Left kidney (tissue), 2 donors: ENCODE data around the gene LPP. TPM values are rescaled to one million over a fixed set of nuclear protein-coding genes. Genes with fewer than 3 reads are reported as not detected.

Source experiments
- DNase-seq: peaks from one replicate; pipeline ENCODE4 v3.0.0-alpha.2; 2013
- polyA plus RNA-seq: library from polyadenylated mRNA; unstranded; fragments of 120-200 nt; gene quantifications from one replicate; pipeline ENCODE4 v1.2.1, GENCODE V29; 2013; ENCODE audit not compliant: insufficient read length

The LPP gene
- polyA plus RNA-seq, 1 donor, result 32.9 TPM

GRCh38 chr3:188135271-188135670 is 18.7 kb upstream of the LPP start:
- no peak for DNase-seq

- no peak for DNase-seq
Observed at GRCh38 chr3:188137051-188137450, 16.9 kb upstream of the LPP start.

- DNase-seq, result no peak
Observed at GRCh38 chr3:188139466-188139865, 14.5 kb upstream of the LPP start.

GRCh38 chr3:188146219-188146618 is 7.7 kb upstream of the LPP start:
- DNase-seq, result no peak

- no peak for DNase-seq
Observed at GRCh38 chr3:188147782-188148181, 6.2 kb upstream of the LPP start.

GRCh38 chr3:188148318-188148717 is 5.6 kb upstream of the LPP start:
- DNase-seq, result no peak

- DNase-seq, result no peak
Observed at GRCh38 chr3:188149587-188149986, 4.4 kb upstream of the LPP start.

- no peak for DNase-seq
Observed at GRCh38 chr3:188150982-188151381, 3.0 kb upstream of the LPP start.

- no peak for DNase-seq
Observed at GRCh38 chr3:188151438-188151837, 2.5 kb upstream of the LPP start.

GRCh38 chr3:188152660-188153436 is 1.1 kb upstream of the LPP start:
- peak; percentile 43 for DNase-seq

- DNase-seq, result peak; percentile 88
Observed at GRCh38 chr3:188153437-188154013, 432 bp upstream of the LPP start.

GRCh38 chr3:188154809-188155574 is 1.0 kb downstream of the LPP start:
- no peak for DNase-seq

- no peak for DNase-seq
Observed at GRCh38 chr3:188156056-188156455, 2.1 kb downstream of the LPP start.

GRCh38 chr3:188157407-188157806 is 3.5 kb downstream of the LPP start:
- DNase-seq, result no peak

GRCh38 chr3:188157971-188158370 is 4.0 kb downstream of the LPP start:
- DNase-seq, result no peak

GRCh38 chr3:188158731-188159310 is 4.9 kb downstream of the LPP start:
- no peak for DNase-seq

GRCh38 chr3:188160751-188161150 is 6.8 kb downstream of the LPP start:
- DNase-seq, result no peak

- DNase-seq, result no peak
Observed at GRCh38 chr3:188164248-188164687, 10.3 kb downstream of the LPP start.

- DNase-seq, result no peak
Observed at GRCh38 chr3:188165596-188165995, 11.6 kb downstream of the LPP start.

- DNase-seq, result no peak
Observed at GRCh38 chr3:188166441-188166840, 12.5 kb downstream of the LPP start.

- DNase-seq, result no peak
Observed at GRCh38 chr3:188168186-188168585, 14.2 kb downstream of the LPP start.

- DNase-seq, result no peak
Observed at GRCh38 chr3:188168648-188169047, 14.7 kb downstream of the LPP start.
